Measurements from ENCODE around the gene MTMR12. TPM values are rescaled to one million over a fixed set of nuclear protein-coding genes. Genes with fewer than 3 reads are reported as not detected.

The MTMR12 gene
- total and polyA plus RNA-seq, 2 experiments from 2014 or later = 5.5 to 13.4 TPM

DNA sequence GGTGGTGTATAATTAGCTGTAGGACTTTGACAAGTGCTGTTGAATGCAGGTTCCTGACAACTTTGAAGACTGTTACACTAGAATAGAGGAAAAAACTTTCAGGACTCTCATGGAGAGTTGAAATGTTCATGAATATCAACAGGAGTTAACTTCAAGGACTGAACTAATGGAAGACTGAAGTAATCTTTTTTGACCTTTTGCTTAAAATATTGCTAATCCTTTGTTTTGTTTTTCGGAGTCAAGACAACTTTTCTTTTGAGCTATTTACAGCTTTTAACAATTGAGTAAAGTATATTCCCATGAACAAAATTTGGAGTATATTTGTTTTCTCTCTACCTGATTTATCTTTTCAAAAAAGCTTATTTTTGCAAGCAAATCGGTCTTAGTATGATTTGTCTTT lies 34.1 kb upstream of the MTMR12 start:
- Histone ChIP-seq H3K9me2 (ENCODE audit: insufficient read depth) (no peaks in the 10 kb centered on the region), H3K79me2 (ENCODE audit: insufficient read depth) (no peaks in the 10 kb centered on the region), H4K20me1 (ENCODE audit: insufficient read depth) (no peaks in the 10 kb centered on the region), H3K9me3 (ENCODE audit: low read depth) (no peaks in the 10 kb centered on the region), H3K36me3 (ENCODE audit: low read depth) (no peaks in the 10 kb centered on the region), H3K4me3 (no peak overlapping the region), H3K4me2 (ENCODE audit: unreplicated experiment) (no peak overlapping the region), H3F3A (ENCODE audit: insufficient read depth) (0 out of 2 replicates have a peak, but pooled peaks cover 4% of the 10 kb centered on the region), H3K27me3 (replicated peaks; ENCODE audit: insufficient read depth) (no peaks in the 10 kb centered on the region), H3K9ac (no peak overlapping the region), H2AFZ (no peak overlapping the region), H3K27ac (no peak overlapping the region), H3K4me1 (ENCODE audit: insufficient read depth) (no peaks in the 10 kb centered on the region; the same call in 1 of the 2 replicates)
- DNase-seq = no peak
- WGBS, 2 experiments (ENCODE audit: low coverage in 1 of 2, low lambda C conversion rate in 2 of 2, missing lambda C conversion rate in 2 of 2) = 65 to 78% methylated on average over 2 of the region's 2 CpGs
- TF ChIP-seq EZH2 (IDR thresholded peaks at IDR 0.05; ENCODE audit: insufficient read depth, poor library complexity, severe bottlenecking) (no peak), EZH2phosphoT487 (IDR thresholded peaks at IDR 0.05; ENCODE audit: insufficient read depth, low read depth) (no peak)
- in situ Hi-C loops (cut with MboI) = no loop called here

DNA sequence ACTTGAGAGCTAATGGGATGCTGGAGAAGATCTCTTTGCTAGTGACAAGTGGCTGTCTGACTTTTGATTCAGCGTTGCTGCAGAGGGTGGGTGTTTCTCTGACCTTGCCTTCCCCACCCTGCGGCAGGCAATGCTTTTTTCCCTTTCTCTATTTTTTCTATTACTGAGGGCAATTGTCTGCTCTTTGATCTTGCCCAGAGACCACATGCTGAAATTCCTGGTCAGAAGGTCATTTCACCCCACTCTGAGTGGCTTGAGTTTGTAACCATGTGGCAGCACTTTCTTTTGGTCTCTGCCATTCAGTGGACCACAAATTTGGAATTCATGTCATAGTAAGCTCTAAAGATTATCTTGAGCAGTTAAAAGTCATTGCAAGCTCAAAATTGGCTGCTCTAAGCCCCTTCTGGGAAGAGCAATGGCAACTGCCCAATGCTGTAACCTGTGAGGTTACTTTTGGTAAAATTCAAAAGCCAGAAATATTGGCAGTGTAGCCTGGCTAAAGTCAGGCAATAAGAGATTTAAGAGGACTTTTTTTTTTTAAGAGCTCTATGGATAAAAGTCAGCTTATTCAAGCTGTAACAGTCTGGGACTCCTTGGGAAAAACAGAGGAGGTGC lies 30.4 kb upstream of the MTMR12 start:
- in situ Hi-C loops (cut with MboI) = no loop called here
- no peaks in the 10 kb centered on the region for H3K9me2 ChIP-seq (ENCODE audit: insufficient read depth)
- H3K4me1 ChIP-seq (ENCODE audit: insufficient read depth) = no peaks in the 10 kb centered on the region
- no peak overlapping the region for H3K27ac ChIP-seq
- no peak overlapping the region for H3K9ac ChIP-seq
- no peak overlapping the region for H2AFZ ChIP-seq
- DNase-seq = no peak
- H3K79me2 ChIP-seq (ENCODE audit: insufficient read depth) = no peaks in the 10 kb centered on the region
- H4K20me1 ChIP-seq (ENCODE audit: insufficient read depth) = no peaks in the 10 kb centered on the region
- no peaks in the 10 kb centered on the region for H3K36me3 ChIP-seq (ENCODE audit: low read depth)
- no peaks in the 10 kb centered on the region for H3K27me3 ChIP-seq (replicated peaks; ENCODE audit: insufficient read depth)
- no peaks in the 10 kb centered on the region for H3K9me3 ChIP-seq (ENCODE audit: low read depth)
- TF ChIP-seq EZH2phosphoT487 (IDR thresholded peaks at IDR 0.05; ENCODE audit: insufficient read depth, low read depth) (no peak), EZH2 (IDR thresholded peaks at IDR 0.05; ENCODE audit: insufficient read depth, poor library complexity, severe bottlenecking) (no peak)
- no peaks in the 10 kb centered on the region for H3F3A ChIP-seq (ENCODE audit: insufficient read depth)
- H3K4me3 ChIP-seq = no peak overlapping the region
- H3K4me2 ChIP-seq (ENCODE audit: unreplicated experiment) = no peak overlapping the region
- 89 to 93% methylated on average over 2 of the region's 2 CpGs for WGBS, 2 experiments (ENCODE audit: low coverage in 1 of 2, low lambda C conversion rate in 2 of 2, missing lambda C conversion rate in 2 of 2)

- no peak for DNase-seq
- Histone ChIP-seq H3K4me1 (ENCODE audit: insufficient read depth) (no peaks in the 10 kb centered on the region), H3K4me2 (ENCODE audit: unreplicated experiment) (no peak overlapping the region), H2AFZ (no peak overlapping the region), H3K9me3 (ENCODE audit: low read depth) (no peaks in the 10 kb centered on the region), H4K20me1 (ENCODE audit: insufficient read depth) (no peaks in the 10 kb centered on the region), H3K36me3 (ENCODE audit: low read depth) (no peaks in the 10 kb centered on the region), H3F3A (ENCODE audit: insufficient read depth) (no peaks in the 10 kb centered on the region), H3K9ac (no peak overlapping the region), H3K4me3 (no peak overlapping the region), H3K79me2 (ENCODE audit: insufficient read depth) (no peaks in the 10 kb centered on the region), H3K27me3 (replicated peaks; ENCODE audit: insufficient read depth) (no peaks in the 10 kb centered on the region), H3K9me2 (ENCODE audit: insufficient read depth) (no peaks in the 10 kb centered on the region), H3K27ac (no peak overlapping the region)
- TF ChIP-seq EZH2phosphoT487 (IDR thresholded peaks at IDR 0.05; ENCODE audit: insufficient read depth, low read depth) = no peak
- TF ChIP-seq EZH2 (IDR thresholded peaks at IDR 0.05; ENCODE audit: insufficient read depth, poor library complexity, severe bottlenecking) = no peak
- 23 to 30% methylated on average over 4 of the region's 4 CpGs for WGBS, 2 experiments (ENCODE audit: low coverage in 1 of 2, low lambda C conversion rate in 2 of 2, missing lambda C conversion rate in 2 of 2)
- in situ Hi-C loops (cut with MboI) = no loop called here
Measured at GRCh38 chr5:32342656-32343055, 29.9 kb upstream of the MTMR12 start.

DNA sequence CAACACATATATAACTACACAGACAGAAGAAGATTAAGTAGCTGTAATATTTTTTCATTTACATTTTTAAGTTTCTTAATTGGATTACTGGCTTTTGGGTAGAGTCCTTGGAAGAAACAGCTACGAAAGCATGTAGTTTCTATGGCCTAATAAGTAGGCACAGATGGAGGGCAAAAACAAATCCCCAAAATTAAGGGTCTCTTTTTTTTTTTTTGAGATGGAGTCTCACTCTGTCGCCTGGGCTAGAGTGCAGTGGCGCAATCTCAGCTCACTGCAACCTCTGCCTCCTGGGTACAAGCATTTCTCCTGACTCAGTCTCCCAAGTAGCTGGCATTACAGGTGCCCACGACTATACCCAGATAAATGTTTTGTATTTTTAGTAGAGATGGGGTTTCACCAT lies 27.1 kb upstream of the MTMR12 start:
- H3K4me2 ChIP-seq (ENCODE audit: unreplicated experiment) = no peak overlapping the region
- H2AFZ ChIP-seq = no peak overlapping the region
- no peaks in the 10 kb centered on the region for H3K4me1 ChIP-seq (ENCODE audit: insufficient read depth)
- no peaks in the 10 kb centered on the region for H3K27me3 ChIP-seq (replicated peaks; ENCODE audit: insufficient read depth)
- no peak for DNase-seq
- WGBS, 2 experiments (ENCODE audit: low coverage in 1 of 2, low lambda C conversion rate in 2 of 2, missing lambda C conversion rate in 2 of 2) = 52 to 55% methylated on average over 4 of the region's 4 CpGs
- no peaks in the 10 kb centered on the region for H3K79me2 ChIP-seq (ENCODE audit: insufficient read depth)
- H3K9me3 ChIP-seq (ENCODE audit: low read depth) = no peaks in the 10 kb centered on the region
- no peak overlapping the region for H3K4me3 ChIP-seq
- H3K9ac ChIP-seq = no peak overlapping the region
- H3K36me3 ChIP-seq (ENCODE audit: low read depth) = no peaks in the 10 kb centered on the region
- no peak for TF ChIP-seq EZH2phosphoT487 (IDR thresholded peaks at IDR 0.05; ENCODE audit: insufficient read depth, low read depth)
- TF ChIP-seq EZH2 (IDR thresholded peaks at IDR 0.05; ENCODE audit: insufficient read depth, poor library complexity, severe bottlenecking) = no peak
- H3K27ac ChIP-seq = no peak overlapping the region
- no peaks in the 10 kb centered on the region for H4K20me1 ChIP-seq (ENCODE audit: insufficient read depth)
- in situ Hi-C loops (cut with MboI) = no loop called here
- no peaks in the 10 kb centered on the region for H3F3A ChIP-seq (ENCODE audit: insufficient read depth)
- no peaks in the 10 kb centered on the region for H3K9me2 ChIP-seq (ENCODE audit: insufficient read depth)

Data from GM23248 (cell line).